Measurements from ENCODE around the gene PSTPIP1. TPM values are rescaled to one million over a fixed set of nuclear protein-coding genes. Genes with fewer than 3 reads are reported as not detected.

Gene PSTPIP1
- total RNA-seq, 1 donor from 2014 or later = 18.4 TPM

DNA sequence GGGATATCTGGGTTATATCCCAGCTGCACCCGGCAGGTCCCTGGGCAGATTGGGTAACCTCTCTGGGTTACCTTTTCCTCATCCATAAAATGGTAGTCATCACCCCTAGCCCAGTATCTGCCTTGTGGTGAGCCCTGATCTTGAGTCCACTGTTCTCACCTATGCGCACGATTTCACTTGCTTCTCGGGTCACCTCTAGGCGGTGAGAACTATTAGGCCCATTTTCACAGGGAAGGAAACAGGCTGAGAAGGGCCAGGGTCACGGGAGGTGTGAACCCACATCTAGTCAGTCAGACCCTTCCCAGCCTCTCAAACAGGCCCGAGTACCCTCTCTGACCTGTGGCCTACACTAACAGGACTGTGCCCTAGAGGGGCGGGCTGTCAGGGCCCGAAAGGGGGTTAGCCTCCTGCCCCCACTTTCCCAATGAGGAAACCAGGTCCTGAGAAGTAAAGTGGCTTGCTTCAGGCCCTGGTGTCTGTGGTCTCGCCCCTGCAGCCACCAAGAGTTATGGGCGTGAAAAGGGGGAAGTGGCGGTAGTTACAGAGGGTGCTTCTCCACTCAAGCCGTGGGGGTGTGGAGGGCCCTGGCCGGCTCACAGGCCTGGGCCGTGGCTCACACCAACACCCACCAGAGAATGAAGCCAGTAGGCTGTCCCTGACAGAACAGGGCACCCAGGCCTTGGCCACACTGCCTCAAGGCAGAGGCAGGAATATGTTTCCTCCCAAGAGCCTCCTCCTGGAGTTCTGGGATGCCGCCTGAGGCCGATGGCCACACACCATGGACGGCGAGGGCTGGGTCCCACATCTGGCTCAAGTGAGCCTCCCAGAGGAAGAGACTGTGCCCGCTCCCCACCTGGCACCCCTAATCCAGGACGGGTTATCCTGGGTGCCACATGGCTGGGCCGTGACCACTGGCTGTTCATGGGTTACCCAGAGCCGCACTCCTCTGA lies 19.5 kb downstream of the PSTPIP1 start:
- peak overlapping the region; percentile 38 for H3K27ac ChIP-seq
- intact Hi-C loops (cut with DNase I) = no loop called here

DNA sequence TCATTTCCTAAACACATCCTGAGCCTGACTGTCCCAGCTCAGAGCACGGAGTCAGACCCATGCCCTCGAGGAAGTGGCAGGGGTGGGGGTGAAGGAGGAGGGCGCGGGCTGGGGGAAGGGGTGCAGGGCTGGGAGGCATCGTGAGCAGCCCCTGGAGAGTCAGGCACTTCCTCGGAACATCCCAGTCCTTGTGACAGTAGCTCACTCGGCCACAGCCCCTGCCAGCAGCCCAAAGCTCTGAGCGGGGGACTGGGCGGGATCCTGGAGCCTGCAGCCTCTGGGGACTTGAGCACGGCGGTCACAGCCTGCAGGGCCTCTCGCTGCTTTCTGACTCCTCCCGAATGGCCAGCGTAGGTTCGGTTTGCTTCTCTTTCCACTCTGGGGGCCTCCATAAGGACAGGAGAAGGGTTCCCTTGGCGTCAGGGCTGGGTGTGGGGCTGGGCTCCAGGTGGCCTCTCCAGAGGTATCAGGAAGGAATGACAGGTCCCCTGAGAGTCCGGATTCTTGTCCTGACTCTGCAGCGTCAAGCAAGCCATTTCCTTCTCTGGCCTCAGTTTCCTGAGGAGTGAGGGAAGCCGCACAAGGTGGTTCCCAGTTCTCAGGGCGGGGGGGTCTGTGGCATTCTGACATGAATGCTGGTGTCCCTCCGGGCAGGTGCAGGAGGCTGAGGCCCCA lies 20.9 kb downstream of the PSTPIP1 start:
- H3K4me3 ChIP-seq = no peak overlapping the region
- no peaks in the 10 kb centered on the region for H3K27me3 ChIP-seq (ENCODE audit: low read depth)
- TF ChIP-seq, protein P1, sequence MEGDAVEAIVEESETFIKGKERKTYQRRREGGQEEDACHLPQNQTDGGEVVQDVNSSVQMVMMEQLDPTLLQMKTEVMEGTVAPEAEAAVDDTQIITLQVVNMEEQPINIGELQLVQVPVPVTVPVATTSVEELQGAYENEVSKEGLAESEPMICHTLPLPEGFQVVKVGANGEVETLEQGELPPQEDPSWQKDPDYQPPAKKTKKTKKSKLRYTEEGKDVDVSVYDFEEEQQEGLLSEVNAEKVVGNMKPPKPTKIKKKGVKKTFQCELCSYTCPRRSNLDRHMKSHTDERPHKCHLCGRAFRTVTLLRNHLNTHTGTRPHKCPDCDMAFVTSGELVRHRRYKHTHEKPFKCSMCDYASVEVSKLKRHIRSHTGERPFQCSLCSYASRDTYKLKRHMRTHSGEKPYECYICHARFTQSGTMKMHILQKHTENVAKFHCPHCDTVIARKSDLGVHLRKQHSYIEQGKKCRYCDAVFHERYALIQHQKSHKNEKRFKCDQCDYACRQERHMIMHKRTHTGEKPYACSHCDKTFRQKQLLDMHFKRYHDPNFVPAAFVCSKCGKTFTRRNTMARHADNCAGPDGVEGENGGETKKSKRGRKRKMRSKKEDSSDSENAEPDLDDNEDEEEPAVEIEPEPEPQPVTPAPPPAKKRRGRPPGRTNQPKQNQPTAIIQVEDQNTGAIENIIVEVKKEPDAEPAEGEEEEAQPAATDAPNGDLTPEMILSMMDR (IDR thresholded peaks at IDR 0.05) = no peak
- no peaks in the 10 kb centered on the region for H3K36me3 ChIP-seq
- no peak overlapping the region for H3K27ac ChIP-seq
- intact Hi-C loops (cut with DNase I) = no loop called here
- H3K4me1 ChIP-seq = peaks cover 19% of the 10 kb centered on the region
- ATAC-seq (no peak), DNase-seq (no peak)
- no peaks in the 10 kb centered on the region for H3K9me3 ChIP-seq

More for the DNA sequence above, 19.5 kb downstream of the PSTPIP1 start:
- DNase-seq = peak; percentile 76
- H3K36me3 ChIP-seq = no peaks in the 10 kb centered on the region
- H3K4me1 ChIP-seq = peaks cover 19% of the 10 kb centered on the region
- no peaks in the 10 kb centered on the region for H3K27me3 ChIP-seq (ENCODE audit: low read depth)
- H3K4me3 ChIP-seq = no peak overlapping the region
- no peaks in the 10 kb centered on the region for H3K9me3 ChIP-seq
- TF ChIP-seq, protein P1 (IDR thresholded peaks at IDR 0.05) = no peak
- peak; percentile 61 to 81 for ATAC-seq

DNA sequence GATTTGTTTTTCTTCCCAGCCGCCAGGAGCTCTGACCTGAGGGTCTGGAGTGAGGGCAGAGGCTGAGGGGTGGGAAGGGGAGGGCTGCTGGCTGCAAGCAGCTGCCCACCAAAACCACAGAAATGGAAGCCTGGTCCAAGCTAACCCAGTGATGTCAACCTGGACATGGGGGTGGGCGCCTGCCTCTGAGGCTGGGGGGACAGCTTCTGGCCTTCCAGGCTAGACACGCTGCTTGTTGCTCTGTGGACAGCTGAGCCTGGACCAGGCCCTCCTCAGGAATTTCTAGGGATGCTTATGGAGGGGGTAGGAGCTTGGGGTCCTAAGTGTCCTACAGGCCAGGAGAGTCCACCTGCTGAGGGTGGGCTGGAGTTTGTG lies 21.4 kb downstream of the PSTPIP1 start:
- Histone ChIP-seq H3K36me3 (no peaks in the 10 kb centered on the region), H3K27ac (no peak overlapping the region), H3K4me1 (peaks cover 20% of the 10 kb centered on the region), H3K4me3 (no peak overlapping the region), H3K9me3 (no peaks in the 10 kb centered on the region), H3K27me3 (ENCODE audit: low read depth) (no peaks in the 10 kb centered on the region)
- ATAC-seq = no peak
- no peak for DNase-seq
- TF ChIP-seq, protein P1 (IDR thresholded peaks at IDR 0.05) = no peak
- intact Hi-C loops (cut with DNase I) = no loop called here

DNA sequence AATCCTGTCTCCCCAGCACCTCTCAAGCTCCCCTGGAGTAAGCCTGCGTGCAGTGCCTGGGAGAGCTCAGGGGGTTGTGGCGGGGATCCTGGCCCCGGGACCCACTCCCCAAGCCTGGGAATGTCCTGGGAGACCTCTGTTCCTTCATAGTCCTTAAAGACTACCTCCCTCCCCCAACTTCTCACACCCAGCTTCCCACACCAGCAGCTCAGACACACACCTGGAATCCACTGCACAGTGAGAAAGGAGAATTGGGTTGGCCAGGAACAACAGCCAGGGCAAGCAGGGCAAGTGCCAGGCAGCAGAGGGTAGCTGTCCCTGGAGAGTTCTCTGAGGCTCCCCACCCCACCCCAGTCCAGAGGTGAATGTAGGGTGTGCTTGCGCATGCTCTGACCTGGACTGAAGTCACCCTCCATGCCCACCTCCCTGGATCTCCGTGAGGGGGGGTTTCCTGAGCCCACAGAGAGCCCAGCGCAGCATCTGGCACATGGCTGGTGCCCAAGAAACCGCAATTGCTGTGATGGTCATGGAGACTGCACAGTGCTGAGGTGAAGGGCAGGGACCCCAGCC lies 22.2 kb downstream of the PSTPIP1 start:
- no peak for ATAC-seq

More for the DNA sequence above, 22.2 kb downstream of the PSTPIP1 start:
- intact Hi-C loops (cut with DNase I) = no loop called here
- Histone ChIP-seq H3K36me3 (no peaks in the 10 kb centered on the region), H3K27ac (no peak overlapping the region), H3K4me1 (peaks cover 26% of the 10 kb centered on the region), H3K27me3 (ENCODE audit: low read depth) (no peaks in the 10 kb centered on the region), H3K4me3 (no peak overlapping the region), H3K9me3 (no peaks in the 10 kb centered on the region)
- DNase-seq = no peak
- TF ChIP-seq, protein P1 (IDR thresholded peaks at IDR 0.05) = no peak
